ENCODE results near the gene PINLYP. TPM values are rescaled to one million over a fixed set of nuclear protein-coding genes. Genes with fewer than 3 reads are reported as not detected.

Gene PINLYP
- total RNA-seq, 1 donor from 2014 or later, result 11.8 TPM

GRCh38 chr19:43628646-43629326 lies 53.2 kb downstream of the PINLYP start:
- DNase-seq (ENCODE audit: low spot score), result no peak

GRCh38 chr19:43631491-43631890 lies 55.9 kb downstream of the PINLYP start:
- DNase-seq (ENCODE audit: low spot score), result no peak

Other genes starting within 250 kb of the PINLYP start
- gene CD177, start 222.1 kb upstream of the PINLYP start, total RNA-seq, result not detected
- gene TEX101, start 160.9 kb upstream of the PINLYP start, total RNA-seq, result not detected
- 15.0 TPM for gene LYPD3, start 110.2 kb upstream of the PINLYP start, total RNA-seq
- 39.5 TPM for gene PHLDB3, start 71.1 kb upstream of the PINLYP start, total RNA-seq
- gene ETHE1, start 48.6 kb upstream of the PINLYP start, total RNA-seq, result 37.4 TPM
- gene ZNF575, start 42.6 kb upstream of the PINLYP start, total RNA-seq, result 2.1 TPM
- 20.3 TPM for gene XRCC1, start 274 bp upstream of the PINLYP start, total RNA-seq
- 20.8 TPM for gene IRGQ, start 20.3 kb downstream of the PINLYP start, total RNA-seq
- 20.4 TPM for gene ZNF576, start 20.8 kb downstream of the PINLYP start, total RNA-seq
- gene SRRM5, start 36.3 kb downstream of the PINLYP start, total RNA-seq, result 1.0 TPM
- gene ZNF428, start 43.8 kb downstream of the PINLYP start, total RNA-seq, result 30.2 TPM
- 6.6 TPM for gene CADM4, start 64.0 kb downstream of the PINLYP start, total RNA-seq
- 9.6 TPM for gene PLAUR, start 94.4 kb downstream of the PINLYP start, total RNA-seq
- not detected for gene IRGC, start 140.3 kb downstream of the PINLYP start, total RNA-seq
- 60.6 TPM for gene SMG9, start 179.2 kb downstream of the PINLYP start, total RNA-seq
- 69.2 TPM for gene KCNN4, start 205.2 kb downstream of the PINLYP start, total RNA-seq
- gene LYPD5, start 226.6 kb downstream of the PINLYP start, total RNA-seq, result 5.9 TPM